WTC11 (cell line): Measurements from ENCODE around the gene MAGI2. TPM values are rescaled to one million over a fixed set of nuclear protein-coding genes. Genes with fewer than 3 reads are reported as not detected.

Experiments used
- ATAC-seq: fragments of 200-7000 bp; cut with Tn5 transposase; 2 replicates; pipeline ENCODE4 v1.10.0; 2021; ENCODE audit warnings: mild to moderate bottlenecking, moderate library complexity
- CTCF ChIA-PET: fragments of 300-600 bp; sonication (Branson Sonifier 250); formaldehyde crosslinking; loops from one replicate; lab custom pipeline; 2021; ENCODE audit warnings: antibody characterized with exemption; lab: Charles Lee
- POLR2A ChIA-PET: fragments of 350-600 bp; sonication (Branson Sonifier 250); formaldehyde crosslinking; loops from one replicate; lab custom pipeline; 2021; ENCODE audit warnings: antibody characterized with exemption; lab: Charles Lee
- DNase-seq: peaks from one replicate; pipeline ENCODE4 v3.0.0; 2021; ENCODE audit warnings: low spot score
- H3K27ac Mint-ChIP-seq: 2 replicates; pipeline ENCODE4 v1.8.0; 2021; ENCODE audit warnings: mixed read lengths
- H3K27me3 Mint-ChIP-seq: 2 replicates; pipeline ENCODE4 v1.8.0; 2021; ENCODE audit warnings: low read depth, mild to moderate bottlenecking, moderate library complexity, mixed read lengths
- H3K36me3 Mint-ChIP-seq: 2 replicates; pipeline ENCODE4 v1.8.0; 2021; ENCODE audit warnings: mixed read lengths
- H3K4me1 Mint-ChIP-seq: 2 replicates; pipeline ENCODE4 v1.8.0; 2022; ENCODE audit warnings: mixed read lengths
- H3K4me3 Mint-ChIP-seq: 2 replicates; pipeline ENCODE4 v1.8.0; 2021; ENCODE audit warnings: mild to moderate bottlenecking, moderate library complexity, mixed read lengths
- H3K9me3 Mint-ChIP-seq: 2 replicates; pipeline ENCODE4 v1.8.0; 2021; ENCODE audit warnings: mixed read lengths
- ATF3 ChIP-seq: sonication (generic); formaldehyde crosslinking; conservative IDR thresholded peaks from 2 replicates; pipeline ENCODE4 v1.8.1; 2022; ENCODE audit warnings: mild to moderate bottlenecking, missing genetic modification reagents
- CTCF ChIP-seq: fragments of 200-600 bp; IDR thresholded peaks from 2 replicates; pipeline ENCODE4 v1.8.0; 2022; ENCODE audit warnings: antibody characterized with exemption
- FOXJ3 ChIP-seq: sonication (generic); formaldehyde crosslinking; IDR thresholded peaks from 2 replicates; pipeline ENCODE4 v1.9.0; 2021; ENCODE audit warnings: missing genetic modification reagents, mild to moderate bottlenecking, borderline replicate concordance
- FOXP1 ChIP-seq: sonication (generic); formaldehyde crosslinking; IDR thresholded peaks from 2 replicates; pipeline ENCODE4 v1.8.0; 2022; ENCODE audit warnings: missing genetic modification reagents, mild to moderate bottlenecking, moderate library complexity, borderline replicate concordance
- GRHL2 ChIP-seq: fragments of 250-450 bp; sonication (Bioruptor Pico); IDR thresholded peaks from 2 replicates; pipeline ENCODE4 v1.8.0; 2022; ENCODE audit warnings: mild to moderate bottlenecking, moderate library complexity; ENCODE audit not compliant: insufficient replicate concordance, severe bottlenecking
- JAZF1 ChIP-seq: fragments of 250-450 bp; sonication (Bioruptor Pico); IDR thresholded peaks from 2 replicates; pipeline ENCODE4 v1.9.0; 2021; ENCODE audit warnings: moderate library complexity, mild to moderate bottlenecking, inconsistent platforms
- MXD4 ChIP-seq: fragments of 250-450 bp; sonication (Bioruptor Pico); IDR thresholded peaks from 2 replicates; pipeline ENCODE4 v1.8.0; 2021; ENCODE audit warnings: mild to moderate bottlenecking, moderate library complexity, borderline replicate concordance
- NFE2L1 ChIP-seq: sonication (generic); formaldehyde crosslinking; IDR thresholded peaks from 2 replicates; pipeline ENCODE4 v1.8.1; 2023; ENCODE audit warnings: missing genetic modification reagents
- NR1H2 ChIP-seq: sonication (generic); formaldehyde crosslinking; IDR thresholded peaks from 2 replicates; pipeline ENCODE4 v1.9.0; 2021; ENCODE audit warnings: mild to moderate bottlenecking, moderate library complexity, missing genetic modification reagents
- PRDM15 ChIP-seq: sonication (generic); formaldehyde crosslinking; IDR thresholded peaks from 2 replicates; pipeline ENCODE4 v1.8.0; 2022; ENCODE audit warnings: missing genetic modification reagents
- SMAD3 ChIP-seq: sonication (generic); formaldehyde crosslinking; IDR thresholded peaks from 2 replicates; pipeline ENCODE4 v1.8.0; 2022; ENCODE audit warnings: missing genetic modification reagents, mild to moderate bottlenecking, borderline replicate concordance
- TEAD1 ChIP-seq: sonication (generic); formaldehyde crosslinking; IDR thresholded peaks from 2 replicates; pipeline ENCODE4 v1.8.0; 2022; ENCODE audit warnings: mild to moderate bottlenecking, missing genetic modification reagents
- ZMAT4 ChIP-seq: fragments of 250-450 bp; sonication (Bioruptor Pico); IDR thresholded peaks from 2 replicates; pipeline ENCODE4 v1.9.0; 2021; ENCODE audit warnings: mild to moderate bottlenecking
- ZNF121 ChIP-seq: sonication (generic); formaldehyde crosslinking; IDR thresholded peaks from 2 replicates; pipeline ENCODE4 v1.8.0; 2023; ENCODE audit warnings: missing genetic modification reagents
- ZNF423 ChIP-seq: fragments of 250-450 bp; sonication (Bioruptor Pico); IDR thresholded peaks from 2 replicates; pipeline ENCODE4 v2.1.2; 2022; ENCODE audit warnings: mild to moderate bottlenecking, moderate library complexity
- total RNA-seq: library from RNA; stranded (reverse); gene quantifications from 3 replicates; pipeline ENCODE4 v1.2.3, GENCODE V29; 2021
- TF ChIP-seq, protein P1 (sequence below): fragments of 250-450 bp; sonication (Bioruptor Pico); IDR thresholded peaks from 2 replicates; pipeline ENCODE4 v1.8.0; 2021; ENCODE audit warnings: mild to moderate bottlenecking
- TF ChIP-seq, protein P2 (sequence below): sonication (generic); formaldehyde crosslinking; IDR thresholded peaks from 2 replicates; pipeline ENCODE4 v1.8.1; 2023; ENCODE audit warnings: mild to moderate bottlenecking, missing genetic modification reagents, moderate library complexity

The MAGI2 gene
- total RNA-seq, 1 experiment from 2014 or later: 26.6 TPM

GRCh38 chr7:79180533-79180932 is 272.9 kb downstream of the MAGI2 start:
- H3K4me1 Mint-ChIP-seq: peaks cover 14% of the 10 kb centered on the region
- H3K27ac Mint-ChIP-seq: no peak overlapping the region
- no peak overlapping the region for H3K4me3 Mint-ChIP-seq
- peaks cover 13% of the 10 kb centered on the region for H3K36me3 Mint-ChIP-seq
- H3K27me3 Mint-ChIP-seq: no peaks in the 10 kb centered on the region
- no peak for DNase-seq
- POLR2A ChIA-PET: no interaction called here
- peaks cover 32% of the 10 kb centered on the region for H3K9me3 Mint-ChIP-seq
- TF ChIP-seq FOXP1: no peak
- TF ChIP-seq TEAD1 (CRISPR knock-in tag): no peak
- TF ChIP-seq JAZF1 (CRISPR knock-in tag): no peak
- TF ChIP-seq ZNF121 (CRISPR knock-in tag): no peak
- no peak for TF ChIP-seq ATF3 (CRISPR knock-in tag)
- TF ChIP-seq FOXJ3 (CRISPR knock-in tag): no peak
- no peak for TF ChIP-seq SMAD3
- no peak for TF ChIP-seq PRDM15
- TF ChIP-seq, protein P1, sequence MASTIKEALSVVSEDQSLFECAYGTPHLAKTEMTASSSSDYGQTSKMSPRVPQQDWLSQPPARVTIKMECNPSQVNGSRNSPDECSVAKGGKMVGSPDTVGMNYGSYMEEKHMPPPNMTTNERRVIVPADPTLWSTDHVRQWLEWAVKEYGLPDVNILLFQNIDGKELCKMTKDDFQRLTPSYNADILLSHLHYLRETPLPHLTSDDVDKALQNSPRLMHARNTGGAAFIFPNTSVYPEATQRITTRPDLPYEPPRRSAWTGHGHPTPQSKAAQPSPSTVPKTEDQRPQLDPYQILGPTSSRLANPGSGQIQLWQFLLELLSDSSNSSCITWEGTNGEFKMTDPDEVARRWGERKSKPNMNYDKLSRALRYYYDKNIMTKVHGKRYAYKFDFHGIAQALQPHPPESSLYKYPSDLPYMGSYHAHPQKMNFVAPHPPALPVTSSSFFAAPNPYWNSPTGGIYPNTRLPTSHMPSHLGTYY (CRISPR knock-in tag): no peak
- TF ChIP-seq MXD4 (CRISPR knock-in tag): no peak
- TF ChIP-seq ZNF423 (CRISPR knock-in tag): no peak
- TF ChIP-seq NR1H2 (CRISPR knock-in tag): no peak
- TF ChIP-seq GRHL2 (CRISPR knock-in tag): no peak
- no peak for TF ChIP-seq NFE2L1 (CRISPR knock-in tag)
- TF ChIP-seq ZMAT4: no peak
- CTCF ChIA-PET: no interaction called here
- ATAC-seq: no peak

GRCh38 chr7:79176859-79177477 is 276.5 kb downstream of the MAGI2 start:
- DNase-seq: no peak
- peaks cover 12% of the 10 kb centered on the region for H3K36me3 Mint-ChIP-seq
- TF ChIP-seq ZNF121 (CRISPR knock-in tag): no peak
- TF ChIP-seq, protein P2, sequence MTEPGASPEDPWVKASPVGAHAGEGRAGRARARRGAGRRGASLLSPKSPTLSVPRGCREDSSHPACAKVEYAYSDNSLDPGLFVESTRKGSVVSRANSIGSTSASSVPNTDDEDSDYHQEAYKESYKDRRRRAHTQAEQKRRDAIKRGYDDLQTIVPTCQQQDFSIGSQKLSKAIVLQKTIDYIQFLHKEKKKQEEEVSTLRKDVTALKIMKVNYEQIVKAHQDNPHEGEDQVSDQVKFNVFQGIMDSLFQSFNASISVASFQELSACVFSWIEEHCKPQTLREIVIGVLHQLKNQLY: no peak
- 0 out of 2 replicates have a peak, but pooled peaks have one; percentile 13 for TF ChIP-seq CTCF
- TF ChIP-seq, all 79 proteins: peak for 1
- ChIA-PET CTCF (interaction anchor here (0.6 to 1.8 kb wide), 10 partner anchors 8 to 738 kb away, joined by 3 to 6 read pairs (median 3); no protein-coding TSS in a partner anchor), POLR2A (no interaction called here)
- H3K4me3 Mint-ChIP-seq: no peak overlapping the region
- H3K27me3 Mint-ChIP-seq: no peaks in the 10 kb centered on the region
- peaks cover 23% of the 10 kb centered on the region for H3K9me3 Mint-ChIP-seq
- H3K4me1 Mint-ChIP-seq: peaks cover 4% of the 10 kb centered on the region
- H3K27ac Mint-ChIP-seq: no peak overlapping the region
- peak; percentile 61; the same call in 1 of the 2 replicates for ATAC-seq
